ENCODE measurements around the gene ZNF567. TPM values are rescaled to one million over a fixed set of nuclear protein-coding genes. Genes with fewer than 3 reads are reported as not detected.
"Not testable (repeated sequence)": the region's sequence is repeated elsewhere in the genome, so short reads cannot be mapped to it uniquely, and the experiment has no call there.

Gene ZNF567
- total RNA-seq, 1 donor from 2014 or later: 12.3 TPM

- no peaks in the 10 kb centered on the region for H3K27me3 Mint-ChIP-seq
- peaks cover 64% of the 10 kb centered on the region for H3K36me3 Mint-ChIP-seq
- no peak overlapping the region for H3K27ac Mint-ChIP-seq
- no peak overlapping the region for H3K4me3 Mint-ChIP-seq
- no peak for TF ChIP-seq CTCF (conservative IDR thresholded peaks at IDR 0.05)
- H3K4me1 Mint-ChIP-seq (ENCODE audit: unreplicated experiment): no peaks in the 10 kb centered on the region
- H3K9me3 Mint-ChIP-seq: peaks cover 29% of the 10 kb centered on the region
- no peak for DNase-seq (ENCODE audit: extremely low spot score, unreplicated experiment)
Observed at GRCh38 chr19:36745870-36746269, 58.5 kb downstream of the ZNF567 start.

GRCh38 chr19:36747750-36748149 is 60.3 kb downstream of the ZNF567 start:
- Mint-ChIP-seq H3K36me3 (peaks cover 75% of the 10 kb centered on the region), H3K4me1 (ENCODE audit: unreplicated experiment) (no peaks in the 10 kb centered on the region), H3K27ac (peak overlapping the region; percentile 13), H3K9me3 (peaks cover 40% of the 10 kb centered on the region), H3K4me3 (no peak overlapping the region), H3K27me3 (no peaks in the 10 kb centered on the region)
- no peak for TF ChIP-seq CTCF (conservative IDR thresholded peaks at IDR 0.05)
- no peak for DNase-seq (ENCODE audit: extremely low spot score, unreplicated experiment)

GRCh38 chr19:36748431-36749275 is 61.2 kb downstream of the ZNF567 start:
- Mint-ChIP-seq H3K9me3 (peaks cover 40% of the 10 kb centered on the region), H3K4me3 (no peak overlapping the region), H3K36me3 (peaks cover 74% of the 10 kb centered on the region), H3K27me3 (no peaks in the 10 kb centered on the region), H3K27ac (no peak overlapping the region), H3K4me1 (ENCODE audit: unreplicated experiment) (no peaks in the 10 kb centered on the region)
- no peak for DNase-seq (ENCODE audit: extremely low spot score, unreplicated experiment)
- TF ChIP-seq CTCF (conservative IDR thresholded peaks at IDR 0.05): no peak

GRCh38 chr19:36749613-36750012 is 62.2 kb downstream of the ZNF567 start:
- H3K27me3 Mint-ChIP-seq; H3K4me1 Mint-ChIP-seq (ENCODE audit: unreplicated experiment); H3K4me3 Mint-ChIP-seq; DNase-seq (ENCODE audit: extremely low spot score, unreplicated experiment); H3K27ac Mint-ChIP-seq: not testable (repeated sequence)
- H3K9me3 Mint-ChIP-seq: peaks cover 40% of the 10 kb centered on the region
- peaks cover 80% of the 10 kb centered on the region for H3K36me3 Mint-ChIP-seq

GRCh38 chr19:36750066-36750691 is 62.8 kb downstream of the ZNF567 start:
- Mint-ChIP-seq H3K4me1 (ENCODE audit: unreplicated experiment) (no peaks in the 10 kb centered on the region), H3K27me3 (no peaks in the 10 kb centered on the region), H3K27ac (no peak overlapping the region), H3K36me3 (peaks cover 81% of the 10 kb centered on the region), H3K4me3 (no peak overlapping the region), H3K9me3 (peaks cover 40% of the 10 kb centered on the region)
- no peak for DNase-seq (ENCODE audit: extremely low spot score, unreplicated experiment)
- no peak for TF ChIP-seq CTCF (conservative IDR thresholded peaks at IDR 0.05)

Other genes starting within 250 kb of the ZNF567 start
- gene ZNF566, start 198.1 kb upstream of the ZNF567 start, total RNA-seq (ENCODE audit: low replicate concordance): 14.1 and 22.1 TPM in 2 replicates
- 27.8 and 35.7 TPM in 2 replicates for gene ZNF260, start 159.3 kb upstream of the ZNF567 start, total RNA-seq (ENCODE audit: low replicate concordance)
- gene ZNF529, start 114.3 kb upstream of the ZNF567 start, total RNA-seq (ENCODE audit: low replicate concordance): 19.3 and 23.9 TPM in 2 replicates
- 9.5 and 17.5 TPM in 2 replicates for gene ZNF382, start 82.3 kb upstream of the ZNF567 start, total RNA-seq (ENCODE audit: low replicate concordance)
- gene ZNF461, start 20.8 kb upstream of the ZNF567 start, total RNA-seq (ENCODE audit: low replicate concordance): 9.8 and 11.3 TPM in 2 replicates
- gene ZNF850, start 85.2 kb downstream of the ZNF567 start, total RNA-seq (ENCODE audit: low replicate concordance): 10.4 and 11.3 TPM in 2 replicates
- 10.0 and 10.1 TPM in 2 replicates for gene ZNF790, start 150.8 kb downstream of the ZNF567 start, total RNA-seq (ENCODE audit: low replicate concordance)
- gene ZNF345, start 163.3 kb downstream of the ZNF567 start, total RNA-seq (ENCODE audit: low replicate concordance): 10.9 and 12.5 TPM in 2 replicates
- gene ZNF829, start 228.7 kb downstream of the ZNF567 start, total RNA-seq (ENCODE audit: low replicate concordance): 3.6 and 3.7 TPM in 2 replicates
- gene ZNF568, start 228.7 kb downstream of the ZNF567 start, total RNA-seq (ENCODE audit: low replicate concordance): 7.0 and 10.5 TPM in 2 replicates